GM12878 (cell line): ENCODE data around the gene KISS1R. TPM values are rescaled to one million over a fixed set of nuclear protein-coding genes. Genes with fewer than 3 reads are reported as not detected.

Experiments used
- ATAC-seq: fragments of 200-7000 bp; cut with Tn5 transposase; 3 replicates; pipeline ENCODE4 v1.9.1; 2020; ENCODE audit warnings: mild to moderate bottlenecking, moderate library complexity
- BruUV-seq: library from RNA; stranded (reverse); fragments of 400-500 nt; replicated peaks from 2 replicates; lab custom pipeline; 2021; lab: Mats Ljungman, UMichigan
- CTCF ChIA-PET: fragments of 300-600 bp; sonication (Branson Sonifier 250); formaldehyde crosslinking; extraction: SDS; loops from one replicate; lab custom pipeline; 2021; ENCODE audit warnings: inconsistent platforms; lab: Yijun Ruan, JAX
- POLR2A ChIA-PET: fragments of 350-600 bp; formaldehyde crosslinking; extraction: SDS; loops from one replicate; lab custom pipeline; 2021; ENCODE audit warnings: inconsistent platforms; lab: Charles Lee
- RAD21 ChIA-PET: fragments of 300-600 bp; sonication (Branson Sonifier 250); formaldehyde crosslinking; loops from one replicate; lab custom pipeline; 2023; ENCODE audit warnings: antibody characterized with exemption; ENCODE audit not compliant: unreplicated experiment; lab: Charles Lee
- SMC1A ChIA-PET: fragments of 300-600 bp; sonication (Branson Sonifier 250); formaldehyde crosslinking; loops from one replicate; lab custom pipeline; 2023; ENCODE audit not compliant: unreplicated experiment, uncharacterized antibody; lab: Charles Lee
- DNase-seq: peaks from one replicate; pipeline ENCODE4 v3.0.0-alpha.2; 2011; ENCODE audit warnings: low read depth, low spot score
- FAIRE-seq: peaks from 3 replicates; lab custom pipeline; 2011; peaks lifted over from hg19 to GRCh38; lab: Jason Lieb, UNC
- H2AFZ ChIP-seq: 2 replicates; pipeline ENCODE4 v1.6.0; 2011; ENCODE audit warnings: low read depth, low read length, control low read depth; ENCODE audit not compliant: control insufficient read depth
- H3K27ac ChIP-seq: 2 replicates; pipeline ENCODE4 v1.5.1; 2011; ENCODE audit warnings: control low read depth; ENCODE audit not compliant: control insufficient read depth, insufficient read depth
- H3K27me3 ChIP-seq, 2 experiments: replicated peaks in 1 of 2; 2 replicates each; pipeline versions ENCODE4 v1.6.0 to v1.6.1; 2011; ENCODE audit warnings: low read length in 1 of 2; ENCODE audit not compliant: control insufficient read depth in 2 of 2, insufficient read depth in 2 of 2
- H3K36me3 ChIP-seq, 2 experiments: 2 replicates each; pipeline ENCODE4 v1.5.1; 2011; ENCODE audit warnings: low read length in 1 of 2; ENCODE audit not compliant: control insufficient read depth in 2 of 2, insufficient read depth in 2 of 2
- H3K4me1 ChIP-seq: 2 replicates; pipeline ENCODE4 v1.6.1; 2011; ENCODE audit warnings: mild to moderate bottlenecking, low read length, moderate library complexity, mixed read lengths; ENCODE audit not compliant: control insufficient read depth, insufficient read depth
- H3K4me2 ChIP-seq: 2 replicates; pipeline ENCODE4 v1.6.0; 2011; ENCODE audit warnings: control low read depth; ENCODE audit not compliant: control insufficient read depth, insufficient read depth
- H3K4me3 ChIP-seq: fragments of 200-600 bp; sonication (generic); 2 replicates; pipeline ENCODE4 v1.5.1; 2016
- H3K79me2 ChIP-seq: 2 replicates; pipeline ENCODE4 v1.6.0; 2011; ENCODE audit warnings: low read length; ENCODE audit not compliant: control insufficient read depth, insufficient read depth
- H3K9ac ChIP-seq: 2 replicates; pipeline ENCODE4 v1.8.0; 2011; ENCODE audit warnings: low read length, control low read depth, mixed read lengths; ENCODE audit not compliant: control insufficient read depth, insufficient read depth
- H3K9me3 ChIP-seq: replicated peaks from 3 replicates; pipeline ENCODE4 v1.5.1; 2011; ENCODE audit warnings: mild to moderate bottlenecking, low read length; ENCODE audit not compliant: control insufficient read depth, insufficient read depth
- H4K20me1 ChIP-seq: 2 replicates; pipeline ENCODE4 v1.6.0; 2011; ENCODE audit not compliant: control insufficient read depth, insufficient read depth
- ASH2L ChIP-seq: fragments of 300-600, 200-600 bp; sonication (generic); IDR thresholded peaks from 2 replicates; pipeline ENCODE4 v1.6.1; 2017; ENCODE audit warnings: low read depth, mild to moderate bottlenecking, borderline replicate concordance
- HSF1 ChIP-seq: fragments of 150-350 bp; IDR thresholded peaks from 2 replicates; pipeline ENCODE4 v1.6.1; 2014; ENCODE audit warnings: mild to moderate bottlenecking, low read depth, low read length
- KLF5 ChIP-seq: fragments of 450-650 bp; IDR thresholded peaks from 2 replicates; pipeline ENCODE4 v1.6.1; 2014; ENCODE audit warnings: mild to moderate bottlenecking; ENCODE audit not compliant: partially characterized antibody
- NR2F1 ChIP-seq: fragments of 450-650 bp; conservative IDR thresholded peaks from 2 replicates; pipeline ENCODE4 v1.6.1; 2017; ENCODE audit warnings: mild to moderate bottlenecking
- RB1 ChIP-seq: fragments of 450-650 bp; formaldehyde crosslinking; IDR thresholded peaks from 2 replicates; pipeline ENCODE4 v1.6.1; 2017; ENCODE audit warnings: mild to moderate bottlenecking, borderline replicate concordance
- RELA ChIP-seq: fragments of 450-650 bp; IDR thresholded peaks from 2 replicates; pipeline ENCODE4 v1.8.0; 2014; ENCODE audit warnings: borderline replicate concordance; ENCODE audit not compliant: partially characterized antibody
- ZBTB33 ChIP-seq: fragments of 450-650 bp; IDR thresholded peaks from 2 replicates; pipeline ENCODE4 v1.6.1; 2017; ENCODE audit warnings: mild to moderate bottlenecking
- ZNF384 ChIP-seq: IDR thresholded peaks from 2 replicates; pipeline ENCODE4 v1.6.1; 2012; ENCODE audit warnings: low read depth, mild to moderate bottlenecking, low read length, improper control_type of control experiment, borderline replicate concordance
- whole genome bisulfite sequencing: methylation state at CpG from one replicate; pipeline ENCODE4 v1.1.6; 2016; ENCODE audit warnings: low lambda C conversion rate; ENCODE audit not compliant: insufficient replicate concordance, insufficient coverage; ENCODE audit errors: missing lambda C conversion rate; 5-methylcytosine and 5-hydroxymethylcytosine counted together
- in situ Hi-C: fragments of 300-500 bp; cut with MboI; formaldehyde crosslinking; loops from 9 replicates; pipeline ENCODE4 v1.14.3; 2018; ENCODE audit warnings: mixed read lengths
- intact Hi-C: fragments of 100-400 bp; cut with micrococcal nuclease; formaldehyde crosslinking; loops from one replicate; pipeline ENCODE4 v1.14.2; 2022; ENCODE audit not compliant: unreplicated experiment
- polyA plus RNA-seq, 11 experiments: library from polyadenylated mRNA; depleted of rRNA in 4 of 11; unstranded in 6 of 11; stranded (reverse) in 5 of 11; fragments of >200 nt; fragmentation: Nextera tagmentation in 4 of 11; fragmentation: Illumina TruSeq in 1 of 11; extraction: Ambion mirVana in 4 of 11; extraction: Trizol in 1 of 11; gene quantifications; 1 replicate in 1 of 11; 2 replicates in 10 of 11; pipeline versions ENCODE4 v1.2.1 to v1.2.3, GENCODE V29; 2011 to 2016; ENCODE audit warnings: inconsistent platforms in 2 of 11, missing spikeins in 2 of 11, low read depth in 1 of 11
- total RNA-seq, 4 experiments: library from RNA; depleted of rRNA in 3 of 4; stranded (reverse); fragments of >200 nt in 3 of 4; fragmentation: Illumina TruSeq in 1 of 4; extraction: Trizol in 1 of 4; gene quantifications; 2 replicates each; pipeline versions ENCODE4 v1.2.1 to v1.2.3, GENCODE V29; 2013 to 2021
- TF ChIP-seq, protein P1 (sequence below): fragments of 450-650 bp; conservative IDR thresholded peaks from 2 replicates; pipeline ENCODE4 v1.6.1; 2017; ENCODE audit warnings: mild to moderate bottlenecking, moderate library complexity
- TF ChIP-seq, protein P2 (sequence below): fragments of 450-650 bp; IDR thresholded peaks from 2 replicates; pipeline ENCODE4 v1.6.1; 2016; ENCODE audit warnings: mild to moderate bottlenecking

The KISS1R gene
- total and polyA plus RNA-seq, 10 of the 15 experiments (the other 5 are each of a cell fraction or from before 2014, with no cell fraction given): 0.13 to 2.7 (median 1.4) TPM; not detected in 3

GRCh38 chr19:896999-897398 lies 20.1 kb upstream of the KISS1R start:
- Histone ChIP-seq H3K36me3 (peaks cover 0 to 6% of the 10 kb centered on the region in 2 experiments; a peak in 2 of 4 replicates), H3K9ac (no peak overlapping the region), H3K27ac (no peak overlapping the region), H4K20me1 (no peaks in the 10 kb centered on the region), H3K9me3 (no peaks in the 10 kb centered on the region), H2AFZ (no peak overlapping the region), H3K4me2 (no peak overlapping the region), H3K4me1 (no peaks in the 10 kb centered on the region), H3K79me2 (peaks cover 6% of the 10 kb centered on the region), H3K4me3 (no peak overlapping the region), H3K27me3 (no peaks in the 10 kb centered on the region)
- no peak for DNase-seq
- FAIRE-seq: no peak
- no TSS peak for BruUV-seq
- TF ChIP-seq, protein P1, sequence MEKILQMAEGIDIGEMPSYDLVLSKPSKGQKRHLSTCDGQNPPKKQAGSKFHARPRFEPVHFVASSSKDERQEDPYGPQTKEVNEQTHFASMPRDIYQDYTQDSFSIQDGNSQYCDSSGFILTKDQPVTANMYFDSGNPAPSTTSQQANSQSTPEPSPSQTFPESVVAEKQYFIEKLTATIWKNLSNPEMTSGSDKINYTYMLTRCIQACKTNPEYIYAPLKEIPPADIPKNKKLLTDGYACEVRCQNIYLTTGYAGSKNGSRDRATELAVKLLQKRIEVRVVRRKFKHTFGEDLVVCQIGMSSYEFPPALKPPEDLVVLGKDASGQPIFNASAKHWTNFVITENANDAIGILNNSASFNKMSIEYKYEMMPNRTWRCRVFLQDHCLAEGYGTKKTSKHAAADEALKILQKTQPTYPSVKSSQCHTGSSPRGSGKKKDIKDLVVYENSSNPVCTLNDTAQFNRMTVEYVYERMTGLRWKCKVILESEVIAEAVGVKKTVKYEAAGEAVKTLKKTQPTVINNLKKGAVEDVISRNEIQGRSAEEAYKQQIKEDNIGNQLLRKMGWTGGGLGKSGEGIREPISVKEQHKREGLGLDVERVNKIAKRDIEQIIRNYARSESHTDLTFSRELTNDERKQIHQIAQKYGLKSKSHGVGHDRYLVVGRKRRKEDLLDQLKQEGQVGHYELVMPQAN: no peak
- TF ChIP-seq ZBTB33: no peak
- TF ChIP-seq, protein P2, sequence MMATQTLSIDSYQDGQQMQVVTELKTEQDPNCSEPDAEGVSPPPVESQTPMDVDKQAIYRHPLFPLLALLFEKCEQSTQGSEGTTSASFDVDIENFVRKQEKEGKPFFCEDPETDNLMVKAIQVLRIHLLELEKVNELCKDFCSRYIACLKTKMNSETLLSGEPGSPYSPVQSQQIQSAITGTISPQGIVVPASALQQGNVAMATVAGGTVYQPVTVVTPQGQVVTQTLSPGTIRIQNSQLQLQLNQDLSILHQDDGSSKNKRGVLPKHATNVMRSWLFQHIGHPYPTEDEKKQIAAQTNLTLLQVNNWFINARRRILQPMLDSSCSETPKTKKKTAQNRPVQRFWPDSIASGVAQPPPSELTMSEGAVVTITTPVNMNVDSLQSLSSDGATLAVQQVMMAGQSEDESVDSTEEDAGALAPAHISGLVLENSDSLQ: no peak
- no peak for TF ChIP-seq RB1
- TF ChIP-seq KLF5: no peak
- no peak for TF ChIP-seq NR2F1
- TF ChIP-seq ASH2L: no peak
- TF ChIP-seq RELA: no peak
- TF ChIP-seq ZNF384: no peak
- no peak for TF ChIP-seq HSF1
- in situ Hi-C loops (no loop called here), intact Hi-C loops (no loop called here)
- no peak for ATAC-seq
- ChIA-PET RAD21 (no interaction called here), SMC1A (interaction anchor here (3.0 kb wide), 1 partner anchor 10 kb away, joined by 9 read pairs; no protein-coding TSS in a partner anchor), CTCF (interaction anchor here (0.6 kb wide), 1 partner anchor 28 kb away, joined by 3 read pairs; no protein-coding TSS in a partner anchor), POLR2A (no interaction called here)
- WGBS: 91% methylated on average over 10 of the region's 11 CpGs
